Smooth muscle cell of the brain vasculature (primary cell): Measurements from ENCODE around the gene PRSS50.
"Not testable (repeated sequence)": the region's sequence is repeated elsewhere in the genome, so short reads cannot be mapped to it uniquely, and the experiment has no call there.

Source experiments
- DNase-seq: peaks from one replicate; pipeline ENCODE4 v3.0.0-alpha.2; 2012; ENCODE audit warnings: low read depth, low spot score

The PRSS50 gene

GRCh38 chr3:46717447-46718231, at the start of gene PRSS50:
PRSS50 (minus strand) TSS chr3:46717869; CDS start chr3:46717824, 45 bp downstream.
- no peak for DNase-seq

GRCh38 chr3:46764206-46764605, 46.5 kb upstream of the PRSS50 start:
- no peak for DNase-seq

- DNase-seq: no peak
These were observed 45.5 kb upstream of the PRSS50 start for GRCh38 chr3:46763178-46763577.

- no peak for DNase-seq
These were observed 41.8 kb upstream of the PRSS50 start for GRCh38 chr3:46759239-46760167.

GRCh38 chr3:46756642-46757041, 39.0 kb upstream of the PRSS50 start:
- no peak for DNase-seq

GRCh38 chr3:46755646-46756045, 38.0 kb upstream of the PRSS50 start:
- DNase-seq: no peak

GRCh38 chr3:46753127-46753526, 35.5 kb upstream of the PRSS50 start:
- not testable (repeated sequence) for DNase-seq

GRCh38 chr3:46750555-46751038, 32.9 kb upstream of the PRSS50 start:
- DNase-seq: no peak

- no peak for DNase-seq
These were observed 31.5 kb upstream of the PRSS50 start for GRCh38 chr3:46749129-46749528.

GRCh38 chr3:46748170-46748569, 30.5 kb upstream of the PRSS50 start:
- no peak for DNase-seq

GRCh38 chr3:46746711-46747110, 29.0 kb upstream of the PRSS50 start:
- no peak for DNase-seq

GRCh38 chr3:46742992-46743585, 25.4 kb upstream of the PRSS50 start:
- no peak for DNase-seq

GRCh38 chr3:46739565-46739964, 21.9 kb upstream of the PRSS50 start:
- DNase-seq: not testable (repeated sequence)

- DNase-seq: no peak
These were observed 19.7 kb upstream of the PRSS50 start for GRCh38 chr3:46737329-46737731.

- DNase-seq: no peak
These were observed 18.6 kb upstream of the PRSS50 start for GRCh38 chr3:46736006-46736872.

GRCh38 chr3:46734773-46735172, 17.1 kb upstream of the PRSS50 start:
- no peak for DNase-seq

- no peak for DNase-seq
These were observed 15.5 kb upstream of the PRSS50 start for GRCh38 chr3:46733026-46733800.

- no peak for DNase-seq
These were observed 14.1 kb upstream of the PRSS50 start for GRCh38 chr3:46731795-46732194.

- no peak for DNase-seq
These were observed 13.2 kb upstream of the PRSS50 start for GRCh38 chr3:46730819-46731218.

GRCh38 chr3:46729038-46729437, 11.4 kb upstream of the PRSS50 start:
- no peak for DNase-seq
